LNCAP (cell line): ENCODE data around the gene BTBD1.

Source experiments
- TF ChIP-seq, protein P1 (sequence below): fragments of 450-650 bp; IDR thresholded peaks from 2 replicates; pipeline ENCODE4 v1.5.1; 2017; ENCODE audit warnings: mild to moderate bottlenecking

Gene BTBD1

DNA sequence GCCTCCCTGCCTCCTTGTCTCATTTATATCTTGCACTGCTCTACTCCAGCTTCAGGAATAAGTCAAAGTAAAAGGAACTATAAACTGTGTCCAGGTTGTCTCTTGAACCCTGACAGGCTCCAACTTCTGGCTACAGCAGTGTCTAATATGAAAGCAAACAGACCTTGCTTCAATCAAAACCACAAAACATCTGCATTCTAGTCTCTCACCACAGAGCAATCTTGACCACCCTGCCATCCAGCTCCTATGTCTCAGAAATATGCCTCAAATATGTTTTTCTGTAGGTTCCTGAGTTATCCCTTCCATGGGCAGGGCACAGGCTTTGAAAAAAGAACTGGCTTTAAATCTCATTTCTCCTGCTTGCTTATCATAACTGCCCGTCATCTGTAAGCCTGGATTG is 94.1 kb downstream of the BTBD1 start:
- TF ChIP-seq, protein P1, sequence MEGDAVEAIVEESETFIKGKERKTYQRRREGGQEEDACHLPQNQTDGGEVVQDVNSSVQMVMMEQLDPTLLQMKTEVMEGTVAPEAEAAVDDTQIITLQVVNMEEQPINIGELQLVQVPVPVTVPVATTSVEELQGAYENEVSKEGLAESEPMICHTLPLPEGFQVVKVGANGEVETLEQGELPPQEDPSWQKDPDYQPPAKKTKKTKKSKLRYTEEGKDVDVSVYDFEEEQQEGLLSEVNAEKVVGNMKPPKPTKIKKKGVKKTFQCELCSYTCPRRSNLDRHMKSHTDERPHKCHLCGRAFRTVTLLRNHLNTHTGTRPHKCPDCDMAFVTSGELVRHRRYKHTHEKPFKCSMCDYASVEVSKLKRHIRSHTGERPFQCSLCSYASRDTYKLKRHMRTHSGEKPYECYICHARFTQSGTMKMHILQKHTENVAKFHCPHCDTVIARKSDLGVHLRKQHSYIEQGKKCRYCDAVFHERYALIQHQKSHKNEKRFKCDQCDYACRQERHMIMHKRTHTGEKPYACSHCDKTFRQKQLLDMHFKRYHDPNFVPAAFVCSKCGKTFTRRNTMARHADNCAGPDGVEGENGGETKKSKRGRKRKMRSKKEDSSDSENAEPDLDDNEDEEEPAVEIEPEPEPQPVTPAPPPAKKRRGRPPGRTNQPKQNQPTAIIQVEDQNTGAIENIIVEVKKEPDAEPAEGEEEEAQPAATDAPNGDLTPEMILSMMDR = no peak

DNA sequence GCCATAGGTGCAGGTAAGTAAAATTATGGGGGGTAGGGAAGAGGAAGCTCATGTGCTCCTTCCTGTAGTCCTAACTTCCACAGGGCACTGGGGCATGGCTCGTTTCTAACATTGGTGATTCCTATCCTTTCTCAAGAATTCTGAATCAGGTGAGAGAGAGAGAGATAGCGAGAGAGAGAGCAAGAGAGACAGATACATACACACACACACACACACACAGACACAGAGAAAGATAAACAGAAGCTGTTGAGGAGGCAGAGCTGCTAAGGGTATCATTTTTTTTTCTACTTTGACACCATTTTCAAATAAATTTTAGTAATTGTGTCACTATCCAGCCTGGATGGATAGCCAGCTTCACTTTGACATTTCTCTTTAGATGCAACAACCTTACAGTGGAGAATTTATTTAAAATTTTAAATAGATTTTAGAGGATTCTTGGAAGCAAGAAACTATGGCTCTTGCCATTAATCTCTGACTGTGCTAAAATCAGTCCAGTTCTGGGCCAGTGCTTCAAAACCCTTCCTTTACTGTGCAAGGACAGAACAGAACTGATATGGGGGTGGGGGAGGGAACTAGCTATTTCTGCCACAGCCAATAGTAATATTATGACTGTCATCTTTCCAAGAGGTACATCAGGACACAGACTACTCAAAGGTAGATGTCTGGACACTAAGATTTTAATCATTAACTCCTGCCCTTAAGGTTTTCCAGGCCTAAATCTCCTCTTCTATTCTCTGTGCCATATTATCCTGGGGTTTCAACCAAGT is 95.7 kb downstream of the BTBD1 start:
- TF ChIP-seq, protein P1 = no peak

DNA sequence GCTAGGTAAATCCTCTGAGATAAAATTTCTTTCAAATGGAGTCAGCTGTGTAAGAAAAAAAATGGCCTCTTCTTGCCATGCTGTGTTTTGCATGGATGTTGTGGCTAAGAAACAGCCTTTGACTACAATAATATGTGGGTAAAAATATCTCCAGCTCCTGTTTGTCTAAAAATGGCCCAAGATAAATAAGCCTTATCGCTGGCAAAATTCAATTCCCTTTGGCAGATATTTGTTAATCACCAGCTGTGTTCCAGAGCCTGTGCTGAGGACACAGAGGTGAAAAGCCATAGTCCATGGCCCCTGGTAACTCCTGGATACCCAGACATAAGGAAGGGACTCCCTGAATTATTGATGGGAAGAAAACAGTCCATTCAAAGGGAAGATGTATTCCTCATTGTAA is 96.4 kb downstream of the BTBD1 start:
- TF ChIP-seq, protein P1 = no peak

DNA sequence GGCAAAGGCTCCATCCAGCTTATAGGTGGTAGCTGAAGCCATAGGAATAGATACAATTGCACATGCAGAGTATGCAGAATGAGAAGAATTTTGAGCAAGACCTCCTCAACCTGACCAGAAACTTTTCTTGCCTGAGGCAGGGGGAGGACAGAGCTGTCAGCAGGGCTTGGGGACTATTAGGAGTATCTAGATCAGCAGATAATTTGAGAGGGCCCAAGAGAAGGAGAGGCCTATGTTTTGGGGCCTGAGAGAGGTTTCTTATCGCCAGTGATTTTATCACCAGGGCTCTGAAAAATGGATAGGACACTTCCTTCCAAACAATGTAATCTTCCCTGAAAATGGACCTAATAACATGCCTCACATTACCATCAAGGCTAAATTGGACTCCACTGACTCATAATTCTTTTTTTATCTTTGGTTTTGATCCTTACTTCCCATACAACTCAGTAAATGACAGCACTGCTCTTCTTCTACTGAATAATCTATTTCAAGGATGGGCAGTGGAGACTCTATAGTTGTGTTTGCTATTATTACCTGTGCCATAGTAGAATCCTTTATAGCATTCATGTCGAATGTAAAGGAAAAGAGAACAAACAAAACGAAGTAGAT is 96.9 kb downstream of the BTBD1 start:
- TF ChIP-seq, protein P1 = no peak

DNA sequence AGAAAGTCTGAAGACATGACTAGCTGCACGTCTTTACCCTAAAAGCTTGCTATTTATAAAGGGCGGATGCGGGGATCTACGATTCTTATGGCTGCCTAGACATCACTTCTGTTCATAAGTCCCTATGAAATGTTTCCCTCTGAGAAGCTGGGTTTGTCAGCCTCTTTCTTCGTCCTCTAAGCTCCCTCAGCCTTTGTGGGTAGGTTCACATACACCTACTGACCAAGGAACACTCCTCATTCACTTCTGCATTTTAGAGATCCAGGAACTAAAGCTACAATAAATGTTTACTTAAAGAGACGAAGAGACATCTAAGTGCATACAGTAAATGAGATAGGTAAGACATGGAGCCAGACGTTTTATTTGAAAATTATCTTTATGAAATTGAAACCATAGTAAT is 97.7 kb downstream of the BTBD1 start:
- TF ChIP-seq, protein P1 = no peak

DNA sequence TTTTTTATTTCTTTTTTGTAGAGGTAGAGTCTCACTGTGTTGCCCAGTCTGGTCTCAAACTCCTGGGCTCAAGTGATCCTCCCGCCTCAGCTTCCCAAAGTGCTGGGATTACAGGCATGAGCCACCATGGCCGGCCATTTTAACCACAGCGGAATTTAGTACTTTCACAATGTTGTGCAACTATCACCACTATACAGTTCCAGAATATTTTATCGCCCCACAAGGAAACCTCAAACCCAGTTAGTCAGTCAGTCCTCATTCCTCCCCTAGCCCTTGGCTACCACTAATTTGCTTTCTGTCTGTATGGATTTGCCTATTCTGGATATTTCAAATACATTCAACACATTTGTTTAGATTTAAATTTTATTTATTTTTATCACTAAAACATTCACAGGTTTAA is 99.0 kb downstream of the BTBD1 start:
- TF ChIP-seq, protein P1 = no peak

DNA sequence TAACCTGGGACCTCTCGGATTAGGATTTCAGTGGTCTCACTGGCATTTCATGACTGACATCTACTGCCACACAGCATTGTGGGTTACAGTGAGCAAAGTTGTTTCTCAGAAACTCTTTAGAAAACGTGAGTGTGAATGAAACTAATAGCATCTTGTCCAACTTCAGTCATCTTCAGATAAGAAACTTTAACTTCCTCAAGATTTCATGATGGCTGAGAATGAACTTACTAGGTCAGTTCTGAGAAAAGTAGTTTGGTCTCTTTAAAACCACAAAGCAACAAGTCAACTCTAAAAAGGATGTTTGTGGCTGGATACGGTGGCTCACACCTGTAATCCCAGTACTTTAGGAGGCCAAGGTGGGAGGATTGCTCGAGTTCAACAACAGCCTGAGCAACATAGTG is 100.4 kb downstream of the BTBD1 start:
- TF ChIP-seq, protein P1 = no peak
